Non-pigmented ciliary epithelial cell (primary cell): ENCODE results near the gene RPS26.
"Not testable (repeated sequence)": the region's sequence is repeated elsewhere in the genome, so short reads cannot be mapped to it uniquely, and the experiment has no call there.

Source experiments
- DNase-seq: peaks from one replicate; pipeline ENCODE4 v3.0.0-alpha.2; 2010; ENCODE audit warnings: low read depth

Gene RPS26

DNA sequence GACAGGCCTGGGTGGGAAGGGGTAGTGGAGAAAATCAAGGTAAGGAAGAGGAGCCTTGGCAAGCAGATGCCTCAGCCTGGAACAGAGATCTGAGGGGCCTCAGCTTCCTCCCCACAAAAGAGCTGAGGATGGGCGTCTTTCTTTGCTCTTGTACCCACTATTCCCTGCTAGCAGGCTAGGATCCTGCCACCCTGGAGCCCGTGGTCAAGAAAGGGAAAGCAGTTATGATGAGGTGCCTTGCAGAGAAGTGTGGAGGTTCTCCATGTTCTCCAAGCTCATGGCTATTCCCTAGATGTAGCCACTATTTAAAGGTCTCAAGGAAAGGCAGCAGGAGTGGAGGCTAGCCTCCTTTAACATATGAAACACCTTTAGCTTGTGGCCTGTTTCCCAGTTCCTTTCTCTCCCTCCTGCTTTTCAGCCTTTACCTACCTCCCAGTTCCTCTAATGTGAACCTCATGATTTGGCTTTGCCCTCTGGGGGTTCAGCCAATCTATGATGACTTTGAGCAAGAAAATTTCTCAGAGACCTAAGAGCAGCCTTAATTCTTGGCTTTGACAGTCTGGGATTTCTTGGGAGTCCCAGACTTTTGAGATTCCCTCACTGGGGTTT lies 19.7 kb upstream of the RPS26 start:
- DNase-seq: no peak

DNA sequence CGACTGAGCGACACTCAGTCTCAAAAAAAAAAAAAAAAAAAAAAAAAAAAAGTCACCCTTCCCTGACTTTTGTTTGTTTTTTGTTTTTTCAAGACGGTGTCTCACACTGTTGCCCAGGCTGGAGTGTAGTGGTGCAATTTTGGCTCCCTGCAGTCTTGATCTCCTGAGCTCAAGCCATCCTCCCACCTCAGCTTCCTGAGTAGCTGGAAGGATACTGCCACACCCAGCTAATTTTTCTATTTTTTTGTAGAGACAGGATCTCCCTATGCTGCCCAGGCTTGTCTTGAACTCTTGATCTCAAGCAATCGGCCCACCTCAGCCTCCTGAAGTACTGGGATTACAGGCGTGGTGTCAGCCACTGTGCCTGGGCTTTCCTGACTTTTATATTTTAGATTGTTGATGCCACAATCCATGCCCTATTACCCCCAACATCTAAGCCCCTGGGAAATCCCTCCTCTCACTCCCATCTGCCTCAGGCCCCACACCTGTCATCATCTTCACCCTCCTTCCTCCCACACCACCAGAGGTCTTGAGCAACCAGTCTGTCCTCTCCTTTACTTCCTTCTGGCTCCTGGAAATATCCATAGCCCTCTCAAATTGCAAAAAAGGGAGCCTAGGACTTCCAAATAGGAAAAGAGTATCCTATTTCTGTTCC lies 13.1 kb upstream of the RPS26 start:
- no peak for DNase-seq

DNA sequence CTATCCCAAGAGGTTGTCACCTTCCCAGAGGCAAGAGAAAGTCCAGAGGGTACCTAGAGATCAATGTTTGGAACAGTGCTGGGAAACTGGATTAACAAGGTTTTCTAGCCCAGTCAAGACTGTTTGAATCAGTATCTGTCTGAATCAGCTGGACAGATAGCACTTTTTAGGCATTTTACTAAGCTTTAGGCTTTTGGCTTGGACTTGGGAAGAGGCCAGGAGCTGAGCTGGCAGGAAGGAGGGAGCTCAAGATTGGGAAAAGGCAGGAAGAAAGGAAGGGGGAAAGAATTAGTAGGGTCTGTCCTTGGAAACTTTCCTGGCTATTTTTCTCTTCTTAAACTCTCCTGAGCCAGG lies 12.6 kb upstream of the RPS26 start:
- DNase-seq: no peak

DNA sequence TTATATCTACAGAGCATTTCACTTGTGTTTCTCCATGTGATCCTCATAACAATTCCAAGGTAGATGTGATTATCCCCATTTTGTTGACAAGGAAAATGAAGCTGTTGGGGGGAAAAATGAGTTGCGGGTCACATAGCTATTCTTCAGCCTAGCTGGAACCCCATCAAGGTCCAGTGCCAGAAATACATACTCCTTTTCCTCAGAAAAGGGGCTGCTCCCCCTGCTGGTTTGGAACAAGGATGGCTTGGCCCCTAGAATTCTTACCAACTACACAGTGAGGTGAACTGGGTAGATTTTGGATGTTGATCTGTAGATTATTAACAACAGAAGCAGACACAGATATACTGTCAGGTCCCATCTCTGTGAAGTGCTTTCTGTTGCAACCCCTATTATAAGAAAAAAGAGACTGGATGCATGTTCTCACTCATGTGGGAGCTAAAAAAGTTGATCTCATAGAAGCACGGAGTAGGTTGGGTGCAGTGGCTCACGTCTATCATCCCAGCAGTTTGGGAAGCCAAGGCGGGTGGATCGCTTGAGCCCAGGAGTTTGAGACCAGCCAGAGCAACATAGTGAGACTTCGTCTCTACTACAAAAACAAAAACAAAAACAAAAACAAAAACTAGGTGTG lies 11.9 kb upstream of the RPS26 start:
- no peak for DNase-seq

DNA sequence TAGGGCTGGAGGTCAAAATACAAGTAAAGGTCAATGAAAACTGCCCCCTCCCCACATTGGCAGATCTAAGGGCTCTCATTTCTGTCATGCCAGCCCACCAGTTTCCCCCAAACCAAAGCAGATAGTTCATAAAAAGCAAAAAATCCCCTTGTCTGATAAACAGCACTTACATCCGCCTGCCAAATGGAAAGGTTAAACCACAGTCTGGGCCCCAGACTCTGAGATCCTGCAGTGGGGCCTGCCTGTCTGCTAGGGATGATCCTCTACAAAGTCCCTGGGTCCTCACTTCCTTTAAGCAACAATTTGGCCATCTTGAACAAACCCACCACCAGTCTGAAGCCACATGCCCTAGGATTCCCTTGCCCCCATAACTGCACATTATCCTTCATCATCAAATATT lies 9.7 kb upstream of the RPS26 start:
- DNase-seq: no peak

DNA sequence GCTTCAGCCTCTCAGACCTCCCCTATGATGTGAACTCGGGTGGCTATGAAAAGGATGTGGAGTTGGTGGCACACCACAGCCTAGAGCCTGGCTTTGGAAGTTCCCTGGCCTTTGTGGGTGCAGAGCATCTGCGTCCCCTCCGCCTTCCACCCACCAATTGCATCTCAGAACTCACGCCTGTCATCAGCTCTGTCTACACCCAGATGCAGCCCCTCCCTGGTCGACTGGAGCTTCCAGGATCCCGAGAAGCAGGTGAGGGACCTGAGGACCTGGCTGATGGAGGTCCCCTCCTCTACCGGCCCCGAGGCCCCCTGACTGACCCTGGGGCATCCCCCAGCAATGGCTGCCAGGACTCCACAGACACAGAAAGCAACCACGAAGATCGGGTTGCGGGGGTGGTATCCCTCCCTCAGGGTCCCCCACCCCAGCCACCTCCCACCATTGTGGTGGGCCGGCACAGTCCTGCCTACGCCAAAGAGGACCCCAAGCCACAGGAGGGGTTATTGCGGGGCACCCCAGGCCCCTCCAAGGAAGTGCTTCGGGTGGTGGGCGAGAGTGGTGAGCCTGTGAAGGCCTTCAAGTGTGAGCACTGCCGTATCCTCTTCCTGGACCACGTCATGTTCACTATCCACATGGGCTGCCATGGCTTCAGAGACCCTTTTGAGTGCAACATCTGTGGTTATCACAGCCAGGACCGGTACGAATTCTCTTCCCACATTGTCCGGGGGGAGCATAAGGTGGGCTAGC lies 7.0 kb upstream of the RPS26 start:
- DNase-seq: no peak

DNA sequence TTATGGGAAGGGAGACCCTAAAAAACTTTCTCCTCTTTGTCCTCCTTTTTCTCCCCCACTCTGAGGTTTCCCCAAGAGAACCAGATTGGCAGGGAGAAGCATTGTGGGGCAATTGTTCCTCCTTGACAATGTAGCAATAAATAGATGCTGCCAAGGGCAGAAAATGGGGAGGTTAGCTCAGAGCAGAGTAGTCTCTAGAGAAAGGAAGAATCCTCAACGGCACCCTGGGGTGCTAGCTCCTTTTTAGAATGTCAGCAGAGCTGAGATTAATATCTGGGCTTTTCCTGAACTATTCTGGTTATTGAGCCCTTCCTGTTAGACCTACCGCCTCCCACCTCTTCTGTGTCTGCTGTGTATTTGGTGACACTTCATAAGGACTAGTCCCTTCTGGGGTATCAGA lies 4.6 kb upstream of the RPS26 start:
- DNase-seq: no peak

DNA sequence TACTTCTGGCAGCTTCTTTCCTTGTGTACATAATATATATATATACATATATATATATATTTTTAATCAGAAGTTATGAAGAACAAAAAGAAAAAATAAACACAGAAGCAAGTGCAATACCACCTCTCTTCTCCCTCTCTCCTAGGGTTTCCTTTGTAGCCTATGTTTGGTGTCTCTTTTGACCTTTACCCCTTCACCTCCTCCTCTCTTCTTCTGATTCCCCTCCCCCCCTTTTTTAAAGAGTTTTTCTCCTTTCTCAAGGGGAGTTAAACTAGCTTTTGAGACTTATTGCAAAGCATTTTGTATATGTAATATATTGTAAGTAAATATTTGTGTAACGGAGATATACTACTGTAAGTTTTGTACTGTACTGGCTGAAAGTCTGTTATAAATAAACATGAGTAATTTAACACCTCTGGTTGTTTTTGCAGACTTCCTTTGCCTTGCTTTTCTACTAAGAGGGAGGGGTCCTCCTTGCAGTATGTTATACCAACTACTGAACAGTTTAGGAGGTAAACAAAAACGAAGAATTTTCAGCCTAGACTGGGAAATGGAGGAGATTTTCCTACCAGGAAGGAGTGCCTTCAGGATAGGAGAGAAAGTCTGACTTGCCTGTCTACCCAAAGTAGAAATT lies 3.6 kb upstream of the RPS26 start:
- DNase-seq: no peak

DNA sequence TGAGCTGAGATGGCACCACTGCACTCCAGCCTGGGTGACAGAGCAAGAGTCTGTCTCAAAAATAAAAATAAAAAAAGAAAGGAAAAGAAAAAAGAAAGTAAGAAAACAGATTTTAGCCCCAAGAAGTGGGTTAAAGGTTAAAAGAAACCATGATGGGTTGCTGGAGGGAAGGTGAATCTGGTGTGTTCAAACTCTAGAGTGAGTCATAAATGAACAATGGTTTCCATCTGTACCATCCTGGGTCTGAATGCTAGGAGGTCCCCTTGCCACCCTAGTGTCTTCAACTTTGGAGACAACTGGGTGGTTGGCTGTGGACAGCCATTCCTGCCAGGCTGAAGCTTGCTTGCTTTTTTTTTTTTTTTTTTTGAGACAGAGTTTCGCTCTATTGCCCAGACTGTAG lies 1.6 kb upstream of the RPS26 start:
- DNase-seq: no peak

DNA sequence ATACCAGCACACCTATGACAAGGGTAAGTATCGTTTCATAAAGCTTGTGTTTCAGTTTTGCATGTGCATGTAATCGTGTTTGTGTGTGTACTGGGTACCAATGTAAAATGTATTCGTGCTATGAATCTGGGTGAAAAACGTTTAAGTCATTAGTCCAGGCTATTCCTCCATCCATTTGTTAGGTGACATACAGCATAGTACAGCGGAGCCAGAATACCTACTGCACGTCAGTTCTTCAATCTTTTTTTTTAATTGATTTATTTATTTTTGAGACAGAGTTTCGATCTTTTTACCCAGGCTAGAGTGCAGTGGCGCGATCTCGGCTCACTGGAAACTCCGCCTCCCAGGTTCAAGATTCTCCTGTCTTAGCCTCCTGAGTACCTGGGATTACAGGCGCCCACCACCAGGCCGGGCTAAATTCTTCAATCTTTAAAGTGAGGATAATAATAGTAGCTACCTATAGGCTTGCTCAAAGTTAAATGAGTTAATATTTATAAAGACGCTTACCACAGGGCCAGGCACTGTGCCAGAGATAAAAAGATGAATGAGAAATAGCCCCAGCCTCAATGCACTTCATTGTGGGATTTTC lies 661 bp upstream of the RPS26 start:
- no peak for DNase-seq

DNA sequence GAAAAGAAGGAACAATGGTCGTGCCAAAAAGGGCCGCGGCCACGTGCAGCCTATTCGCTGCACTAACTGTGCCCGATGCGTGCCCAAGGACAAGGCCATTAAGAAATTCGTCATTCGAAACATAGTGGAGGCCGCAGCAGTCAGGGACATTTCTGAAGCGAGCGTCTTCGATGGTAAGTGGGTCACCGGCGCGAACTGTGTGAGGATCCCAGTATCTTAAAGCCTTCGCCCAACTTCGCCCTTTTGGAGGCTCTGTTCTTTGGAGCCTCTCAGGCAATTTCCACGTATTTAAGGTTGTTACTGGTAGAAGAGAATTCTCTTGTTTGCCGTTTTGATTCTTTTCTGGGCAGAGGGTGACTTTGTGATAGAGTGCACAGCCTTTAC lies 704 bp downstream of the RPS26 start:
- DNase-seq: not testable (repeated sequence)

DNA sequence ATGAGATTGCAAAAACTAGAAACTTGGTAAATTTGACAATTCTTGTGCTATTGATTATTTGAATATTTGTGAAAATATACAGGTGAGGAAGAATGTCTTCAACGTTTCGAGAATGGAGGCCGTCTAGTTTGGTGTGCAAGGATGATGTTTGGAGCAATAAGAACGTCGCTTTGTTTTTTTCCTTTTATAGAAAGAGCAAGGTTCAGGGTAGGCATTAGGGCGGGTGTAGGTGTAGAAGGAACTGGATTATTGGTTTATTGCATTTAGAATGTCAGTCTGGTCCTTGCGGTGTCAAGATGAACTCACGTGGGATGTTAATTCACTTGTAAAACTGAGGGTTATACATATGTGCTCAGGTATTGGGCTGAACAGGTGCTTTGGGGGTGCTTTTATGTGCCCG lies 1.1 kb downstream of the RPS26 start:
- no peak for DNase-seq

DNA sequence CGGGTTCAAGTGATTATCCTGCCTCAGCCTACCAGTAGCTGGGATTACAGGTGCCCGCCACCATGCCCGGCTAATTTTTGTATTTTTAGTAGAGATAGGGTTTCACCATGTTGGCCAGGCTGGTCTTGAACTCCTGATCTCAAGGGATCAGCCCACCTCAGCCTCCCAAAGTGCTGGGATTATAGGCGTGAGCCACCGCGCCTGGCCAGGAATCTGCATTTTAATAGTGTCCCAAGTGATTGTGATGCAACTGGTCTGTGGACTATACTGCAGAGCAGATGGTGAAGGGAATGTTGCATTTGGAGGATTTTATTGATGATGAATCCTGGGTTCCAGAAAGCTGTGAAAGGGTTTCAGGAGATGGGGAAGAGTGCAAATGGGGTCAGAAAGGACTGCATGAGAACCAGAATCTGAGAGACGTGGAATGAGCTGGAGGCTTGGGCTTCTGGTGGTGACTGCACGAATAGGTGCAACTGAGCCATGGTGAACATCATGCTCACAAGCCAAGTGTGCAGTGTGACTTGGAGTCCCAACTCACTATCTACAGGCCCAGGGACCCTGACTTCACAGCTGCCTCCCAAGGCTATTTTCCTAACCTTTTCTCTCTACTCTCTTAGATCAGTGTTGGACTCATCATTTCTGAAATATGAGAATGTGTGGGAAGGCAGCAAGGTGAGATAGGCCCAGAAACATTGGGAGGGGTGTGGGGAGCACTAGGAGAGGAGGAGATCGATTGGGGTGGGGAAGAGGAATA lies 4.5 kb downstream of the RPS26 start:
- no peak for DNase-seq

DNA sequence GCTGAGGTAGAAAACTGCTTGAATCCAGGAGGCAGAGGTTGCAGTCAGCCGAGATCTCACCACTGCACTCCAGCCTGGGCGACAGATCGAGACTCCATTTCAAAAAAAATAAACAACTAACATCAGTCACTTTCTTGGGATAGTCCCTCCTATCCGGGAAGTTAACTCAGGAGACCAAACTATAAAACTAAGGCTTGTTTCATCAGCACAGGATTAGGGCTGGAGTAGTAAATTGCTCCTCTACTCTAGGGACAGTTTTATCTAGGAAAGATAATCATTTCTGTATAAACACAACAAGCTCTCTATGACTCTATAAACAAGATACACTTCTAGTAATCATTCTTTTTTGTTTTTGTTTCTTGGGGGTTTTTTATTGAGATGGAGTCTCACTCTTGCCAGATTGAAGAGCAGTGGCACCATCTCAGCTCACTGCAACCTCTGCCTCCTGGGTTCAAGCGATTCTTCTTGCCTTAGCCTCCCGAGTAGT lies 11.7 kb downstream of the RPS26 start:
- no peak for DNase-seq

DNA sequence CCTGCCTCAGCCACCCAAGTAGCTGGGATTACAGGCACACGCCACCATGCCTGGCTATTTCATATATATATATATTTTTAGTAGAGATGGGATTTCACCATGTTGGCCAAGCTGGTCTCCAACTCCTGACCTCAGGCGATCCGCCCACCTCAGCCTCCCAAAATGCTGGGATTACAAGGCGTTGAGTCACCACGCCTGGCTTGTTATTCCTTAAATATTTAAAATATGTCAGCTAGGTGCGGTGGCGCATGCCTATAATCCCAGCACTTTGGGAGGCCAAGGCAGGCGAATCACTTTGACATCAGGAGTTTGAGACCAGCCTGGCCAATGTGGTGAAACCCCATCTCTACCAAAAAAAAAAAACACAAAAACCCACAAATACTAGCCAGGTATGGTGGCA lies 18.2 kb downstream of the RPS26 start:
- DNase-seq: not testable (repeated sequence)

DNA sequence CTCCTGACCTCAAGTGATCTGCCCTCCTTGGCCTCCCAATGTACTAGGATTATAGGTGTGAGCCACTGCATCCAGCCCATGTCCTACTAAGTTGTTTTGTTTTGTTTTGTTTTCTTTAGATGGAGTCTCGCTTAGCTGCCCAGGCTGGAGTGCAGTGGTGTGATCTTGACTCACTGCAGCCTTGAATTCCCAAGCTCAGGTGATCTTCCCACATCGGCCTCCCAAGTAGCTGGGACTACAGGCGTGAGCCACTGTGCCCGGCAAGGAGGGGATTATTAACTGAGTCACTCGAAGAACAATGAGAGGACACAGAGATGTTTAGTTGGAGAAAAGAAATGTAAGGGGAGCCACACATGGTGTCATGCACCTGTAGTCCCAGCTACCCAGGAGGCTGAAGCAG lies 20.3 kb downstream of the RPS26 start:
- no peak for DNase-seq

DNA sequence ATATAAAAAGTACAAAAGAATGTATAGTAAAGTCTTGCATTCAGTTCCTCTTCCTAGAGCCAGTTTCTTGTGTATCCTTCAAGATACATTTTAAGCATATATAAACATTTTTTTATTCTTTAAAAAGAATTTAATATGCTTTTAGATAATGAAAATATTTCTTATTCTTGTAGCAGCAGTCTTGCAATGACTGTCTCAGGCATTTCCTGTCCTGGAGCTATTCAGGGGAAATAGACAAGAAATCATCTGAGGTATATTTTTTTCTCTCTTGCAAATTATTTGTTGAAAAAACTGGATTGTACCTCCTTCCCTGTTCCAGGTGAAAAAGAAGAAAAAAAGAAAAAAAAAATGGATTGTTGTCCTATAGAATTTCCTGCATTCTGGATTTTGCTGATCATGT lies 21.3 kb downstream of the RPS26 start:
- DNase-seq: no peak

DNA sequence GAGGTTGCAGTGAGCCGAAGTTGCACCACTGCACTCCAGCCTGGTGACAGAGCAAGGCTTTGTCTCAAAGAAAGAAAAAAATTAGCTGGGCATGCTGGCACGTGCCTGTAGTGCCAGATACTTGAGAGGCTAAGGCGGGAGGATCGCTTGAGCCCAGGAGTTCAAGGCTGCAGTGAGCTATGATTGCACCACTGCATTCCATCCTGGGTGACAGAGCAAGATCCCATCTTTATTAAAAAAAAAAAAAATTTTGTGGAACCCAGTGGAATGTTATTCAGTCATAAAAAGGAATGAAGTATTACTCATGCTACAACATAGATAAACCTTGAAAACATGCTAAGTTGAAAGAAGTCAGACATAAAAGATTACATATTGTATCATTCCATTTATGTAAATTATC lies 29.9 kb downstream of the RPS26 start:
- no peak for DNase-seq

DNA sequence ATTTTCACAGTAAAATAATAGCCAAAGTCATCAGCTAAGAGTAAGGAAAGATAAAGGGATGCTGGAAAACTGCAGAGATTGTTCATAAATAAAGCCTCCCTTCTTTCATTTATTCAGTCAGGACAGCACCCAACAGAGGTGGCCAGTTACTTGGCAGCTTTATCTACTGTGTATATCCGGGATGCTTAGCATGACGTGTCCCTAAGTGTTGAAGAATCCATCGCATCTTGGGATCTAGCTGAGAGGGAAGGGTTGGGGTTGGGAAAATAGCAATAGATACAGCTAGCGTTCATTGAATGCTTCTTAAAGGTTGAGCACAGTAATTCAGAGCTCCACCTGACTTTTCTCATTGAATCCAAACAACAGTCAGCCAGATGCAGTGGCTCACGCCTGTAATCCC lies 32.7 kb downstream of the RPS26 start:
- no peak for DNase-seq

DNA sequence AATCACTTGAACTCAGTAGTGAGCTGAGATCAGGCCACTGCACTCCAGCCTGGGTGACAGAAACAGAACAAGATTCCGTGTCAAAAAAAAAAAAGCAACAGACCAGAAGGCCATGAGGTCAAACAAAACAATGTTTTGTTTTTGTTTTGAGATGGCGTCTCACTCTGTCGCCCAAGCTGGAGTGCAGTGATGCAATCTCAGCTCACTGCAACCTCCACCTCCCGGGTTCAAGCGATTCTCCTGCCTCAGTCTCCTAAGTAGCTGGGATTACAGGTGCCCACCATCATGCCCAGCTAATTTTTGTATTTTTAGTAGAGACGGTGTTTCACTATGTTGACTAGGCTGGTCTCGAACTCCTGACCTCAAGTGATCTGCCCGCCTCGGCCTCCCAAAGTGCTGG lies 36.2 kb downstream of the RPS26 start:
- not testable (repeated sequence) for DNase-seq

DNA sequence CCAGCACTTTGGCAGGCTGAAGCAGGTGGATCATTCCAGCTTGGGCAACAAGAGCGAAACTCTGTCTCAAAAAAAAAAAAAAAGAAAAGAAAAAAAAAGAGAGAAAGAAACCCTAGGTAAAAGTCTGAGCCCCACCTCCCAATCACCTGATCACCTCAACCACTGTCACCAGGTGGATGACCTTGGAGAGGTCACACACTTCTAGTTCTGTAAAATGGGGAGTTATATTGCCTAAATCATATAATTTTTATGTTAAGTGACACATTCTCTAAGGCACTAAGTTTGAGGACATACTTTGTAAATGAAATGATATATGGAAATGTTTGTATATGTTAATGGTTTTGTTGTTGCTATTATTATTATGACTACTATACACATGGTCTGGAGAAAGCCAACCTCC lies 36.7 kb downstream of the RPS26 start:
- no peak for DNase-seq
